Endothelial cell of umbilical vein (primary cell): ENCODE results near the gene KCNG2. TPM values are rescaled to one million over a fixed set of nuclear protein-coding genes. Genes with fewer than 3 reads are reported as not detected.

ENCODE experiments used
- BruUV-seq: library from RNA; stranded (reverse); fragments of 400-500 nt; replicated peaks from 2 replicates; lab custom pipeline; 2021; lab: Mats Ljungman, UMichigan
- CTCF ChIA-PET: fragments of 300-600, 350-600 bp; sonication (Branson Sonifier 250); formaldehyde crosslinking; loops from one replicate; lab custom pipeline; 2021; ENCODE audit warnings: antibody characterized with exemption, inconsistent platforms; lab: Charles Lee
- POLR2A ChIA-PET: fragments of 300-600, 350-600 bp; sonication (Branson Sonifier 250); formaldehyde crosslinking; loops from one replicate; lab custom pipeline; 2021; ENCODE audit warnings: antibody characterized with exemption, inconsistent platforms; lab: Charles Lee
- DNase-seq: peaks from one replicate; pipeline ENCODE4 v3.0.0-alpha.2; 2011; ENCODE audit warnings: low read depth, low spot score
- FAIRE-seq: peaks from 2 replicates; lab custom pipeline; 2011; peaks lifted over from hg19 to GRCh38; lab: Jason Lieb, UNC
- H2AFZ ChIP-seq: 2 replicates; pipeline ENCODE4 v1.6.0; 2012; ENCODE audit warnings: low read depth, low read length, control low read depth, inconsistent platforms
- H3K27ac ChIP-seq: 2 replicates; pipeline ENCODE4 v1.5.1; 2011; ENCODE audit warnings: low read depth, mild to moderate bottlenecking, control low read depth, low read length, moderate library complexity; ENCODE audit not compliant: insufficient read depth
- H3K27me3 ChIP-seq, 2 experiments: 2 replicates each; pipeline versions ENCODE4 v1.6.0 to v1.6.1; 2011; ENCODE audit warnings: low read length in 2 of 2, mixed read lengths in 1 of 2; ENCODE audit not compliant: control insufficient read depth in 2 of 2, insufficient read depth in 2 of 2
- H3K36me3 ChIP-seq, 2 experiments: 2 replicates in 1 of 2; 3 replicates in 1 of 2; pipeline ENCODE4 v1.5.1; 2011; ENCODE audit warnings: low read length in 2 of 2, mild to moderate bottlenecking in 1 of 2, moderate library complexity in 1 of 2; ENCODE audit not compliant: control insufficient read depth in 2 of 2, insufficient read depth in 2 of 2; ENCODE audit errors: extremely low read depth in 1 of 2
- H3K4me1 ChIP-seq: 3 replicates; pipeline ENCODE4 v1.5.1; 2011; ENCODE audit warnings: mild to moderate bottlenecking, low read length; ENCODE audit not compliant: control insufficient read depth, insufficient read depth; ENCODE audit errors: extremely low read depth
- H3K4me2 ChIP-seq: 2 replicates; pipeline ENCODE4 v1.6.1; 2011; ENCODE audit warnings: low read length, control low read depth, mixed read lengths; ENCODE audit not compliant: insufficient read depth
- H3K4me3 ChIP-seq, 3 experiments: fragments of 200-600 bp in 1 of 3; sonication (generic), shearing (Covaris generic) in 1 of 3; replicated peaks in 1 of 3; 2 replicates each; pipeline ENCODE4 v1.5.1; 2011 to 2016; ENCODE audit warnings: control low read depth in 3 of 3, low read length in 3 of 3, mild to moderate bottlenecking in 2 of 3, inconsistent platforms in 1 of 3, low read depth in 1 of 3, moderate library complexity in 1 of 3; ENCODE audit not compliant: insufficient read depth in 1 of 3
- H3K79me2 ChIP-seq: 2 replicates; pipeline ENCODE4 v1.6.0; 2012; ENCODE audit warnings: low read length, inconsistent platforms; ENCODE audit not compliant: control insufficient read depth, insufficient read depth
- H3K9ac ChIP-seq: replicated peaks from 2 replicates; pipeline ENCODE3; 2011; ENCODE audit warnings: low read length, control low read depth; ENCODE audit not compliant: insufficient read depth; ENCODE audit errors: extremely low read depth
- H3K9me1 ChIP-seq: replicated peaks from 3 replicates; pipeline ENCODE4 v1.6.0; 2011; ENCODE audit warnings: mild to moderate bottlenecking, low read length; ENCODE audit not compliant: control insufficient read depth, insufficient read depth; ENCODE audit errors: extremely low read depth
- H3K9me3 ChIP-seq: replicated peaks from 2 replicates; pipeline ENCODE4 v1.5.1; 2012; ENCODE audit warnings: low read length, inconsistent platforms; ENCODE audit not compliant: control insufficient read depth, insufficient read depth
- H4K20me1 ChIP-seq: replicated peaks from 2 replicates; pipeline ENCODE3; 2011; ENCODE audit warnings: mild to moderate bottlenecking, low read length; ENCODE audit not compliant: control insufficient read depth, insufficient read depth; ENCODE audit errors: extremely low read depth
- EZH2 ChIP-seq: IDR thresholded peaks from 2 replicates; pipeline ENCODE4 v1.6.1; 2012; ENCODE audit warnings: borderline replicate concordance, low read depth, mild to moderate bottlenecking, moderate library complexity, low read length, inconsistent platforms; ENCODE audit not compliant: severe bottlenecking
- FOS ChIP-seq: IDR thresholded peaks from 2 replicates; pipeline ENCODE4 v1.6.1; 2011; ENCODE audit warnings: mild to moderate bottlenecking, low read length, moderate library complexity, borderline replicate concordance; ENCODE audit not compliant: insufficient read depth
- GATA2 ChIP-seq: IDR thresholded peaks from 2 replicates; pipeline ENCODE4 v1.7.0; 2011; ENCODE audit warnings: low read depth, mild to moderate bottlenecking, moderate library complexity, mixed read lengths, low read length; ENCODE audit not compliant: insufficient read length, insufficient read depth
- JUN ChIP-seq: IDR thresholded peaks from 2 replicates; pipeline ENCODE4 v1.6.1; 2011; ENCODE audit warnings: borderline replicate concordance, low read depth; ENCODE audit not compliant: insufficient read length, insufficient read depth
- MYC ChIP-seq: IDR thresholded peaks from one replicate; pipeline ENCODE4 v1.6.1; 2011; ENCODE audit warnings: mild to moderate bottlenecking, low read depth, low read length
- POLR2A ChIP-seq: IDR thresholded peaks from 2 replicates; pipeline ENCODE4 v1.6.1; 2012; ENCODE audit warnings: low read depth, mild to moderate bottlenecking, control low read depth, low read length
- POLR2AphosphoS5 ChIP-seq: IDR thresholded peaks from 2 replicates; pipeline ENCODE4 v1.6.1; 2012; ENCODE audit warnings: low read depth, mild to moderate bottlenecking, control low read depth, low read length, moderate library complexity; ENCODE audit not compliant: insufficient read depth
- dilution Hi-C: fragments of 300-500 bp; cut with MboI; formaldehyde crosslinking; loops from one replicate; pipeline ENCODE4 v1.15.0; 2019; ENCODE audit warnings: low sequenced_read_pairs; ENCODE audit not compliant: extremely low pct_ligation_motif_present
- intact Hi-C: fragments of 100-400 bp; cut with micrococcal nuclease; formaldehyde crosslinking; loops from one replicate; pipeline ENCODE4 v1.10.0; 2022
- polyA plus RNA-seq, 4 experiments: library from polyadenylated mRNA; depleted of rRNA in 3 of 4; stranded (reverse) in 3 of 4; unstranded in 1 of 4; fragments of >200 nt; gene quantifications; 2 replicates each; pipeline versions ENCODE4 v1.2.1 to v1.2.3, GENCODE V29; 2011 to 2012; ENCODE audit warnings: missing spikeins in 1 of 4
- total RNA-seq: library from RNA; stranded (reverse); gene quantifications from 2 replicates; pipeline ENCODE4 v1.2.3, GENCODE V29; 2021
- TF ChIP-seq, protein P1 (sequence below): IDR thresholded peaks from 2 replicates; pipeline ENCODE4 v1.6.1; 2011; ENCODE audit not compliant: insufficient read depth, insufficient read length
- TF ChIP-seq, protein P2 (sequence below), 2 donors: IDR thresholded peaks; 1 replicate in 1 of 2; 2 replicates in 1 of 2; pipeline ENCODE4 v1.5.1; 2011; ENCODE audit warnings: low read length in 2 of 2, mild to moderate bottlenecking in 2 of 2, moderate library complexity in 2 of 2, control low read depth in 1 of 2, inconsistent platforms in 1 of 2, low read depth in 1 of 2; ENCODE audit not compliant: insufficient read depth in 1 of 2; ENCODE audit errors: extremely low read depth in 1 of 2

The KCNG2 gene
- total and polyA plus RNA-seq, 2 donors (not counting 3 experiments of a cell fraction or from before 2014, with no cell fraction given), result not detected

DNA sequence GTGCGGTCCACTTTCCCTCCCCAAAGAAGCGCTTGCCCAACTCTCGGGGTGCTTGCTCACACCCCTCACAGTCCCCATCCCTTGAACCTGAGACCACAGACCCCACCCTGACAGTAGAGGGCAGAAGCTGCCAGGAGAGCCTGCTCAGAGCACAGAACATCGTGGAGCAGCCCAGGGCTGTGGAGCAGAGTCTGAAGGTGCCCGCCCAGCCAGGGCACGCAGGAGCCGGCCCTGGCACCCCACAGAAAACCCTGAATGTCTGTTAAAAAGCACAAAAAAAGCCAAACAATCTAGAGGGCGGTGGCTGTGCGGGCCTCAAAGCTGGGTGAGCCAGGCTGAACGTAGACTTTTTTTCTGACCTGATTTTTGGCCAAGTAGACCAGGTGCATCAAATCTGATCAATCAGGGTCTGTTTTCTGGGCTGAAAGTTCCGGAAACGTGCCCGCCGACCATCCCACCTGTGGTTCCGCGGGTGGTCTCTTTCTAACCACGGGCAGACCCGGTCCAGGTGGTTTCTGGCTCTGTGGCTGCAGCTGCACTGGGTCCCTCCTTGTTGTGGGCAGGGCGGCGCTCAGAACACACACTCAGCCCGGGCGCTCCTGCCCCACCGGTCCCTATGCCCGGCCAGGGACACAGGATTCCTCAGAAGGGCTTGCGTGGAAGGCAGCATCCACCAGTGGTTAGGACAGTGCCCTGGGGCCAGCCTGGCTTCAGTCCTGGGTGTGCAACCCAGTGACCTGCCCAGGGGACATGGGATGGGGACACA lies 87.4 kb downstream of the KCNG2 start:
- Histone ChIP-seq H3K36me3 (no peaks in the 10 kb centered on the region), H3K9me1 (no peaks in the 10 kb centered on the region), H3K27me3 (no peaks in the 10 kb centered on the region), H3K79me2 (no peaks in the 10 kb centered on the region), H4K20me1 (no peaks in the 10 kb centered on the region), H3K9me3 (peaks cover 3% of the 10 kb centered on the region), H3K27ac (no peak overlapping the region), H3K4me1 (no peaks in the 10 kb centered on the region), H3K9ac (no peak overlapping the region), H3K4me3 (no peak overlapping the region), H2AFZ (no peak overlapping the region), H3K4me2 (no peak overlapping the region)
- CTCF ChIA-PET, result no interaction called here
- FAIRE-seq (no peak), DNase-seq (no peak)
- BruUV-seq, result no TSS peak
- dilution Hi-C loops, result no loop called here
- POLR2A ChIA-PET, result no interaction called here
- TF ChIP-seq POLR2A (no peak), EZH2 (no peak)
- intact Hi-C loops, result no loop called here

DNA sequence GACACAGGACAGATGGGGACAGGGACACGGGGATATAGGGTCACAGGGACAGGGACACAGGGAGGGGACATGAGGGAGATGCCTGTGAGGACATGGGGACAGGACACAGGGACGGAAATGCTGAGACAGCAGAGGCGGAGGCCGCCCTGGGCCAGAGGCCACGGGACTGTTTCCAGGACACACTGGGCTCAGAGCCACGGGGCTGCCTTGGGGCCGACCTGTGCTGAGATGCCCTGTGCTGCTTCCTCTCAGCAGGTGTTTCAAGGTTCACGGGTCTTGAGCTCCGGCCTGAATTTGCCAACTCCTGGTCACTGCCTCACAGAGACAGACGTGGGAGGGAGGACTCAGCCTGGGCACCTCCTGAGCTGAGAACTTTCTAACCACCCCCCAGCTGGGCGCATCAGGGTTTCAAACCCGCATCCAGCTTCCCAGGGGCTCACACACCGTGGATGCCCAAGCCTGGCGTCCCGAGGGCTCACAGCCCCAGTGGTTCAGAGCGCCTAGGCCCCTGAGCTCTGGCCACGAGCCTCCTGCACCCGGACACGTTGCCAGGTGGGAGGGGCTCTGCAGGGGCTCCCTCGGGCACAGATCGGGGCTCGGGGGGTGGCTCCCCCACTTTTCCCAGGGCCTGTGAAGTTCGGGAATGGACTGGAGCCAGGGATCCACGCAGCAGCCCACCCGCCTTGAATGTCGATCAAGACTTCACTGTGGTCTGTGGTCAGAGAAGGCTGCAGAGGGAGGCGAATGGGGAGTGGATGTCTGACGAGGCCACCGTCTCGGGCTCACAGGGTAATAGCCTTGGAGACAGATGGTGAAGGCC lies 89.7 kb downstream of the KCNG2 start:
- H3K36me3 ChIP-seq, result no peaks in the 10 kb centered on the region
- intact Hi-C loops, result no loop called here
- H3K27me3 ChIP-seq, result no peaks in the 10 kb centered on the region
- H3K4me3 ChIP-seq, result no peak overlapping the region
- no peak overlapping the region for H3K27ac ChIP-seq
- no peaks in the 10 kb centered on the region for H3K9me1 ChIP-seq
- no peaks in the 10 kb centered on the region for H4K20me1 ChIP-seq
- H3K4me1 ChIP-seq, result no peaks in the 10 kb centered on the region
- POLR2A ChIA-PET, result no interaction called here
- H3K4me2 ChIP-seq, result no peak overlapping the region
- CTCF ChIA-PET, result no interaction called here
- no peak overlapping the region for H3K9ac ChIP-seq
- no peak for DNase-seq
- peaks cover 5% of the 10 kb centered on the region for H3K9me3 ChIP-seq
- FAIRE-seq, result no peak
- no peaks in the 10 kb centered on the region for H3K79me2 ChIP-seq
- no TSS peak for BruUV-seq
- dilution Hi-C loops, result no loop called here
- TF ChIP-seq POLR2AphosphoS5, result no peak
- no peak for TF ChIP-seq FOS
- TF ChIP-seq GATA2, result no peak
- TF ChIP-seq POLR2A, result no peak
- no peak for TF ChIP-seq EZH2
- TF ChIP-seq, protein P1, sequence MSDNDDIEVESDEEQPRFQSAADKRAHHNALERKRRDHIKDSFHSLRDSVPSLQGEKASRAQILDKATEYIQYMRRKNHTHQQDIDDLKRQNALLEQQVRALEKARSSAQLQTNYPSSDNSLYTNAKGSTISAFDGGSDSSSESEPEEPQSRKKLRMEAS, result no peak
- TF ChIP-seq, protein P2, sequence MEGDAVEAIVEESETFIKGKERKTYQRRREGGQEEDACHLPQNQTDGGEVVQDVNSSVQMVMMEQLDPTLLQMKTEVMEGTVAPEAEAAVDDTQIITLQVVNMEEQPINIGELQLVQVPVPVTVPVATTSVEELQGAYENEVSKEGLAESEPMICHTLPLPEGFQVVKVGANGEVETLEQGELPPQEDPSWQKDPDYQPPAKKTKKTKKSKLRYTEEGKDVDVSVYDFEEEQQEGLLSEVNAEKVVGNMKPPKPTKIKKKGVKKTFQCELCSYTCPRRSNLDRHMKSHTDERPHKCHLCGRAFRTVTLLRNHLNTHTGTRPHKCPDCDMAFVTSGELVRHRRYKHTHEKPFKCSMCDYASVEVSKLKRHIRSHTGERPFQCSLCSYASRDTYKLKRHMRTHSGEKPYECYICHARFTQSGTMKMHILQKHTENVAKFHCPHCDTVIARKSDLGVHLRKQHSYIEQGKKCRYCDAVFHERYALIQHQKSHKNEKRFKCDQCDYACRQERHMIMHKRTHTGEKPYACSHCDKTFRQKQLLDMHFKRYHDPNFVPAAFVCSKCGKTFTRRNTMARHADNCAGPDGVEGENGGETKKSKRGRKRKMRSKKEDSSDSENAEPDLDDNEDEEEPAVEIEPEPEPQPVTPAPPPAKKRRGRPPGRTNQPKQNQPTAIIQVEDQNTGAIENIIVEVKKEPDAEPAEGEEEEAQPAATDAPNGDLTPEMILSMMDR (IDR thresholded peaks at IDR 0.05; ENCODE audit: extremely low read depth in 1 of 2, insufficient read depth in 1 of 2, low read depth in 1 of 2, low read length in 2 of 2), result no peak
- TF ChIP-seq JUN, result no peak
- no peak for TF ChIP-seq MYC
- H2AFZ ChIP-seq, result no peak overlapping the region
